ENCODE results near the gene CHSY1. TPM values are rescaled to one million over a fixed set of nuclear protein-coding genes. Genes with fewer than 3 reads are reported as not detected.

CHSY1 gene
- total and polyA plus RNA-seq, 10 of the 15 experiments (the other 5 are each of a cell fraction or from before 2014, with no cell fraction given), result 1.4 to 31.2 (median 10.5) TPM

DNA sequence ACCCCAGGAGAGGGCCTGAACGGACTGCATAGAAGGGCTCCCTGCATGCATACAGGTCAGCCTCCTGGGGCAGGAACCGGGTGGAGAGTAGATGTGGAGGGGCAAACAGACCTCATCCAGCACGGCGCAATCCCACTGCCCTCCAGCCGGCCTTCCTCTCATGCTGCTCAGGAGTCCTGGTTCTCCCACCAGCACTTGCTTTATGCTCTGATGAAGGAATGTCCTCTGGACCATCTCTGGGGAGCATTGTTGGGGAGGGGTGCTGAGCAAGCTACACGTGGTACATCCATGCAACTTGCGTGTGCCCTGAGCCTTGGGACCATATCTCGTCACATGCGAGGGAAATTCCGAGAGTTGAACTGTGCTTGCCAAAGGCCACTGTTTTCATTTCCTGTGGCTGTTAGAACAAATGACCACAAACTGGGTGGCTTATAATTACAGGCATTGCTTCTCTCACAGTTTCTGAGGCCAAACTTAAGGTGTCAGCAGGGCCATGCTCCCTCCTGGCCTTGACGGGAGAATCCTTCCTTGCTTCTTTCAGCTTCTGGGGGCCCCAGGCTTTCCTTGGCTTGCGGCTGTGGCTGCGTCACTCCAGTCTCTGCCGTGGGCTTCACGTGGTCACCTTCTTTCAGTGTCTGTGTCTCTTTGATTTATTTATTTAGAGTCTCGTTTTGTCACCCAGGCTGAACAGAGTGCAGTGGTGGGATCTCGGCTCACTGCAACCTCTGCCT lies 13.2 kb upstream of the CHSY1 start (continued):
- TF ChIP-seq, protein P1, sequence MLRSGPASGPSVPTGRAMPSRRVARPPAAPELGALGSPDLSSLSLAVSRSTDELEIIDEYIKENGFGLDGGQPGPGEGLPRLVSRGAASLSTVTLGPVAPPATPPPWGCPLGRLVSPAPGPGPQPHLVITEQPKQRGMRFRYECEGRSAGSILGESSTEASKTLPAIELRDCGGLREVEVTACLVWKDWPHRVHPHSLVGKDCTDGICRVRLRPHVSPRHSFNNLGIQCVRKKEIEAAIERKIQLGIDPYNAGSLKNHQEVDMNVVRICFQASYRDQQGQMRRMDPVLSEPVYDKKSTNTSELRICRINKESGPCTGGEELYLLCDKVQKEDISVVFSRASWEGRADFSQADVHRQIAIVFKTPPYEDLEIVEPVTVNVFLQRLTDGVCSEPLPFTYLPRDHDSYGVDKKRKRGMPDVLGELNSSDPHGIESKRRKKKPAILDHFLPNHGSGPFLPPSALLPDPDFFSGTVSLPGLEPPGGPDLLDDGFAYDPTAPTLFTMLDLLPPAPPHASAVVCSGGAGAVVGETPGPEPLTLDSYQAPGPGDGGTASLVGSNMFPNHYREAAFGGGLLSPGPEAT (IDR thresholded peaks at IDR 0.05; ENCODE audit: low read depth), result peak; percentile 97

DNA sequence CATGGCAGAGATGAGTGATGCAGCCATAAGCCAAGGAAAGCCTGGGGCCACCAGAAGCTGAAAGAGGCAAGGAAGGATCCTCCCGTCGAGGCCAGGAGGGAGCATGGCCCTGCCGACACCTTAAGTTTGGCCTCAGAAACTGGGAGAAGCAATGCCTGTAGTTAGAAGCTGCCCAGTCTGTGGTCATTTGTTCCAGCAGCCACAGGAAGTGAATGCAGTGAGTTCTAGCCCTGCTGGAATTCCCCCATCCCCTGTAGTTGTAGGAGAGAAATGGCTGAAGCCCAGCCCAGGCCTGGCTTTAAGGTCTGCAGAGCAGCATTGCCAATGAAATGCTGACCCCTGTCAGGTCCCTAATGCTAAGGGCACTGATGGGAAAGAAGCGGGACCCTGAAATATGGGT lies 12.2 kb upstream of the CHSY1 start:
- Histone ChIP-seq H3K4me1 (ENCODE audit: control insufficient read depth, insufficient read depth, low read length) (peaks cover 28% of the 10 kb centered on the region), H3K9me3 (replicated peaks; ENCODE audit: control insufficient read depth, insufficient read depth, low read length) (no peaks in the 10 kb centered on the region), H3K4me2 (ENCODE audit: control insufficient read depth, insufficient read depth) (peak overlapping the region; percentile 40; the same call in 1 of the 2 replicates), H3K4me3 (no peak overlapping the region), H3K27ac (ENCODE audit: control insufficient read depth, insufficient read depth) (peak overlapping the region; percentile 66), H4K20me1 (ENCODE audit: control insufficient read depth, insufficient read depth) (no peaks in the 10 kb centered on the region), H3K36me3 (ENCODE audit: control insufficient read depth in 2 of 2, insufficient read depth in 2 of 2, low read length in 1 of 2) (no peaks in the 10 kb centered on the region; a peak in 1 of 4 replicates), H2AFZ (ENCODE audit: control insufficient read depth, low read depth, low read length) (peak overlapping the region; percentile 20; the same call in 1 of the 2 replicates), H3K79me2 (ENCODE audit: control insufficient read depth, insufficient read depth, low read length) (no peaks in the 10 kb centered on the region), H3K27me3 (replicated peaks in 1 of 2; ENCODE audit: control insufficient read depth in 2 of 2, insufficient read depth in 2 of 2, low read length in 1 of 2) (no peaks in the 10 kb centered on the region), H3K9ac (ENCODE audit: control insufficient read depth, insufficient read depth, low read length) (no peak overlapping the region)
- no TSS peak for BruUV-seq (replicated peaks)
- DNase-seq (ENCODE audit: low read depth, low spot score) (peak; percentile 45), FAIRE-seq (no peak), ATAC-seq (peak; percentile 73)
- WGBS (ENCODE audit: insufficient coverage, insufficient replicate concordance, low lambda C conversion rate, missing lambda C conversion rate), result 92% methylated on average over 4 of the region's 4 CpGs
- intact Hi-C loops (cut with micrococcal nuclease; ENCODE audit: unreplicated experiment), result no loop called here
- POLR2A ChIA-PET, result interaction anchor here (0.7 to 2.0 kb wide), 2 partner anchors 11 to 337 kb away, joined by 3 to 7 read pairs; no protein-coding TSS in a partner anchor
- RAD21 ChIA-PET (ENCODE audit: unreplicated experiment), result interaction anchor here (0.9 to 1.3 kb wide), 3 partner anchors 12 to 104 kb away, joined by 3 to 4 read pairs (median 3); no protein-coding TSS in a partner anchor
- SMC1A ChIA-PET (ENCODE audit: uncharacterized antibody, unreplicated experiment), result interaction anchor here (1.0 to 6.5 kb wide), 6 partner anchors 11 to 378 kb away, joined by 3 to 41 read pairs (median 4); partner anchors contain the start of gene SNRPA1
- in situ Hi-C loops (cut with MboI), result loop anchor here (5.0 to 10.0 kb wide), 4 partner anchors 177 to 649 kb away; no protein-coding TSS in a partner anchor
- CTCF ChIA-PET, result interaction anchor here (0.9 to 4.8 kb wide), 4 partner anchors 11 to 248 kb away, joined by 3 to 18 read pairs (median 8); no protein-coding TSS in a partner anchor
- peak; percentile 88 for TF ChIP-seq ZNF24 (IDR thresholded peaks at IDR 0.05)
- TF ChIP-seq BHLHE40 (IDR thresholded peaks at IDR 0.05; ENCODE audit: borderline replicate concordance in 1 of 2, low read depth in 2 of 2, low read length in 1 of 2), result peak; percentile 42 to 53
- TF ChIP-seq BRCA1 (IDR thresholded peaks at IDR 0.05; ENCODE audit: low read depth, low read length), result no peak
- TF ChIP-seq IRF4 (IDR thresholded peaks at IDR 0.05; ENCODE audit: low read depth, low read length), result no peak
- 0 out of 2 replicates have a peak, but pooled peaks have one; percentile 13 for TF ChIP-seq GATAD2B (conservative IDR thresholded peaks at IDR 0.05; ENCODE audit: low read depth)
- no peak for TF ChIP-seq ESRRA (IDR thresholded peaks at IDR 0.05; ENCODE audit: low read length)
- TF ChIP-seq, protein P2, sequence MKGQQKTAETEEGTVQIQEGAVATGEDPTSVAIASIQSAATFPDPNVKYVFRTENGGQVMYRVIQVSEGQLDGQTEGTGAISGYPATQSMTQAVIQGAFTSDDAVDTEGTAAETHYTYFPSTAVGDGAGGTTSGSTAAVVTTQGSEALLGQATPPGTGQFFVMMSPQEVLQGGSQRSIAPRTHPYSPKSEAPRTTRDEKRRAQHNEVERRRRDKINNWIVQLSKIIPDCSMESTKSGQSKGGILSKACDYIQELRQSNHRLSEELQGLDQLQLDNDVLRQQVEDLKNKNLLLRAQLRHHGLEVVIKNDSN (IDR thresholded peaks at IDR 0.05; ENCODE audit: borderline replicate concordance, extremely low read length, insufficient read depth, low read depth, low read length), result peak; percentile 7
- TF ChIP-seq, protein P3, sequence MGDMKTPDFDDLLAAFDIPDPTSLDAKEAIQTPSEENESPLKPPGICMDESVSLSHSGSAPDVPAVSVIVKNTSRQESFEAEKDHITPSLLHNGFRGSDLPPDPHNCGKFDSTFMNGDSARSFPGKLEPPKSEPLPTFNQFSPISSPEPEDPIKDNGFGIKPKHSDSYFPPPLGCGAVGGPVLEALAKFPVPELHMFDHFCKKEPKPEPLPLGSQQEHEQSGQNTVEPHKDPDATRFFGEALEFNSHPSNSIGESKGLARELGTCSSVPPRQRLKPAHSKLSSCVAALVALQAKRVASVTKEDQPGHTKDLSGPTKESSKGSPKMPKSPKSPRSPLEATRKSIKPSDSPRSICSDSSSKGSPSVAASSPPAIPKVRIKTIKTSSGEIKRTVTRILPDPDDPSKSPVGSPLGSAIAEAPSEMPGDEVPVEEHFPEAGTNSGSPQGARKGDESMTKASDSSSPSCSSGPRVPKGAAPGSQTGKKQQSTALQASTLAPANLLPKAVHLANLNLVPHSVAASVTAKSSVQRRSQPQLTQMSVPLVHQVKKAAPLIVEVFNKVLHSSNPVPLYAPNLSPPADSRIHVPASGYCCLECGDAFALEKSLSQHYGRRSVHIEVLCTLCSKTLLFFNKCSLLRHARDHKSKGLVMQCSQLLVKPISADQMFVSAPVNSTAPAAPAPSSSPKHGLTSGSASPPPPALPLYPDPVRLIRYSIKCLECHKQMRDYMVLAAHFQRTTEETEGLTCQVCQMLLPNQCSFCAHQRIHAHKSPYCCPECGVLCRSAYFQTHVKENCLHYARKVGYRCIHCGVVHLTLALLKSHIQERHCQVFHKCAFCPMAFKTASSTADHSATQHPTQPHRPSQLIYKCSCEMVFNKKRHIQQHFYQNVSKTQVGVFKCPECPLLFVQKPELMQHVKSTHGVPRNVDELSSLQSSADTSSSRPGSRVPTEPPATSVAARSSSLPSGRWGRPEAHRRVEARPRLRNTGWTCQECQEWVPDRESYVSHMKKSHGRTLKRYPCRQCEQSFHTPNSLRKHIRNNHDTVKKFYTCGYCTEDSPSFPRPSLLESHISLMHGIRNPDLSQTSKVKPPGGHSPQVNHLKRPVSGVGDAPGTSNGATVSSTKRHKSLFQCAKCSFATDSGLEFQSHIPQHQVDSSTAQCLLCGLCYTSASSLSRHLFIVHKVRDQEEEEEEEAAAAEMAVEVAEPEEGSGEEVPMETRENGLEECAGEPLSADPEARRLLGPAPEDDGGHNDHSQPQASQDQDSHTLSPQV (IDR thresholded peaks at IDR 0.05), result peak; percentile 74
- 0 out of 2 replicates have a peak, but pooled peaks have one; percentile 33 for TF ChIP-seq BACH1 (IDR thresholded peaks at IDR 0.05; ENCODE audit: borderline replicate concordance)
- TF ChIP-seq RAD51 (IDR thresholded peaks at IDR 0.05), result peak; percentile 53; the same call in 1 of the 2 replicates
- no peak for TF ChIP-seq ZZZ3 (IDR thresholded peaks at IDR 0.05; ENCODE audit: control insufficient read depth, insufficient read length, low read depth)
- TF ChIP-seq POU2F2 (IDR thresholded peaks at IDR 0.05; ENCODE audit: borderline replicate concordance, low read depth, low read length), result no peak
- peak; percentile 83 for TF ChIP-seq RELA (IDR thresholded peaks at IDR 0.05; ENCODE audit: borderline replicate concordance, partially characterized antibody)
- no peak for TF ChIP-seq NBN (IDR thresholded peaks at IDR 0.05)

Measured in GM12878 (cell line).